PC-3 (cell line): ENCODE measurements around the gene SLC30A7.

ENCODE experiments used
- CTCF ChIP-seq: fragments of 300-600 bp; sonication (generic); conservative IDR thresholded peaks from 2 replicates; pipeline ENCODE4 v1.5.1; 2017; ENCODE audit warnings: antibody characterized with exemption, low read depth, mild to moderate bottlenecking, low read length
- EZH2 ChIP-seq: fragments of 300-600 bp; sonication (generic); IDR thresholded peaks from one replicate; pipeline ENCODE4 v1.6.1; 2017; ENCODE audit warnings: antibody characterized with exemption, mild to moderate bottlenecking, low read length; ENCODE audit not compliant: unreplicated experiment
- EZH2phosphoT487 ChIP-seq: fragments of 300-600 bp; sonication (generic); IDR thresholded peaks from 2 replicates; pipeline ENCODE4 v1.6.1; 2018; ENCODE audit warnings: mild to moderate bottlenecking, antibody characterized with exemption, low read length, borderline replicate concordance

DNA sequence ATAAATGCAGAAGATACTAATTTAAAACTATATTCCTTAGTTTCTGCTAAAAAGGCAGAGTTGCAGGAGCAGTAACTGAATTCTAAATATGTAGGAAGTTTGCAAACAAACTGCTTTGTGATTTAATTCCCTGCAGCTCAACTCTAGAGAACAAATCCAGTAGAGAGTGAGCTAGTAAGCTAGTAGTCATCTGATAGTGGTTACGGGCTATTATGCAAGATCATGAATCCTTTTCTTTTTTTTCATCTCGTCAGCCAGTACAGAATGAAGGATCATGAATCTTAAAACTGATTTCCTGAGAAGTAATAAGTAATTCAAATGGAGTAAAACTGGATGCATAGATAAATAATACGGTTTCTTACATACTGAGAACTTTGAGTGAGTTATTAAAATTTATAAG is 126.4 kb downstream of the SLC30A7 start:
- TF ChIP-seq CTCF (no peak), EZH2 (no peak), EZH2phosphoT487 (no peak)
